Epithelial cell of proximal tubule (primary cell): ENCODE results near the gene RTN4RL1. TPM values are rescaled to one million over a fixed set of nuclear protein-coding genes. Genes with fewer than 3 reads are reported as not detected.

Experiments
- DNase-seq: peaks from one replicate; pipeline ENCODE4 v3.0.0-alpha.2; 2011; ENCODE audit warnings: low read depth
- H3K4me3 ChIP-seq: 2 replicates; pipeline ENCODE4 v1.5.1; 2011; ENCODE audit warnings: low read depth, mild to moderate bottlenecking, low read length
- total RNA-seq: library from RNA; depleted of rRNA; stranded (reverse); fragments of >200 nt; gene quantifications from 2 replicates; pipeline ENCODE4 v1.2.3, GENCODE V29; 2015
- TF ChIP-seq, protein P1 (sequence below): conservative IDR thresholded peaks from 2 replicates; pipeline ENCODE4 v1.5.1; 2012; ENCODE audit warnings: low read depth, mild to moderate bottlenecking, low read length

The RTN4RL1 gene
- total RNA-seq, 1 donor from 2014 or later = not detected

DNA sequence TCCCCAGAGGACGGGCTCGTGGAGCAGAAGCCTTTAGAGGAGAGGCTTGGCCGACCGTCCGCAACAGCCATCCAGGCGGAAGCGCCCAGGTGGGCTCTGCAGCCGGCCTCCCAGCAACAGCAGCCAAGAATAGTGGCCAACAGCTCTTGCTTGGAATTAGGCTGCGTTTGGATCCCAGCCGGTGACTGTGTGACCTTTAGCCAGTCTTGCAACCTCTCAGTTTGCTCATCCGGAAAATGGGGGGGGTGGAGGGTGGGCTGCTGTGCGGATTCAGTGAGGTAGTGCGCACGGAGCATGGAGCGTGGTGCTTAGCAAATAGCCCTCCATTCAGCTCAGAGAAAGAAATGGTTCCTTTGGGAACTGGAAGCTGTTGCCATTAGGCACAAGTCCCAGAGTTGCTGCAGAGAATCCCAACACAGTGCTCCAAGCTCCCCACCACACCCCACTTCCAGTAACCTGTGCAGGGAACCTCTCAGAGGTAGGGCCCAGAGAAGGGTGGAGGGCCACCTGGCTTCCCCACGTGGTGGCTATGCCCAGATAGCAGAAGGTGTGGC lies 46.7 kb downstream of the RTN4RL1 start:
- H3K4me3 ChIP-seq = no peak overlapping the region
- TF ChIP-seq, protein P1, sequence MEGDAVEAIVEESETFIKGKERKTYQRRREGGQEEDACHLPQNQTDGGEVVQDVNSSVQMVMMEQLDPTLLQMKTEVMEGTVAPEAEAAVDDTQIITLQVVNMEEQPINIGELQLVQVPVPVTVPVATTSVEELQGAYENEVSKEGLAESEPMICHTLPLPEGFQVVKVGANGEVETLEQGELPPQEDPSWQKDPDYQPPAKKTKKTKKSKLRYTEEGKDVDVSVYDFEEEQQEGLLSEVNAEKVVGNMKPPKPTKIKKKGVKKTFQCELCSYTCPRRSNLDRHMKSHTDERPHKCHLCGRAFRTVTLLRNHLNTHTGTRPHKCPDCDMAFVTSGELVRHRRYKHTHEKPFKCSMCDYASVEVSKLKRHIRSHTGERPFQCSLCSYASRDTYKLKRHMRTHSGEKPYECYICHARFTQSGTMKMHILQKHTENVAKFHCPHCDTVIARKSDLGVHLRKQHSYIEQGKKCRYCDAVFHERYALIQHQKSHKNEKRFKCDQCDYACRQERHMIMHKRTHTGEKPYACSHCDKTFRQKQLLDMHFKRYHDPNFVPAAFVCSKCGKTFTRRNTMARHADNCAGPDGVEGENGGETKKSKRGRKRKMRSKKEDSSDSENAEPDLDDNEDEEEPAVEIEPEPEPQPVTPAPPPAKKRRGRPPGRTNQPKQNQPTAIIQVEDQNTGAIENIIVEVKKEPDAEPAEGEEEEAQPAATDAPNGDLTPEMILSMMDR = no peak
- DNase-seq = no peak

DNA sequence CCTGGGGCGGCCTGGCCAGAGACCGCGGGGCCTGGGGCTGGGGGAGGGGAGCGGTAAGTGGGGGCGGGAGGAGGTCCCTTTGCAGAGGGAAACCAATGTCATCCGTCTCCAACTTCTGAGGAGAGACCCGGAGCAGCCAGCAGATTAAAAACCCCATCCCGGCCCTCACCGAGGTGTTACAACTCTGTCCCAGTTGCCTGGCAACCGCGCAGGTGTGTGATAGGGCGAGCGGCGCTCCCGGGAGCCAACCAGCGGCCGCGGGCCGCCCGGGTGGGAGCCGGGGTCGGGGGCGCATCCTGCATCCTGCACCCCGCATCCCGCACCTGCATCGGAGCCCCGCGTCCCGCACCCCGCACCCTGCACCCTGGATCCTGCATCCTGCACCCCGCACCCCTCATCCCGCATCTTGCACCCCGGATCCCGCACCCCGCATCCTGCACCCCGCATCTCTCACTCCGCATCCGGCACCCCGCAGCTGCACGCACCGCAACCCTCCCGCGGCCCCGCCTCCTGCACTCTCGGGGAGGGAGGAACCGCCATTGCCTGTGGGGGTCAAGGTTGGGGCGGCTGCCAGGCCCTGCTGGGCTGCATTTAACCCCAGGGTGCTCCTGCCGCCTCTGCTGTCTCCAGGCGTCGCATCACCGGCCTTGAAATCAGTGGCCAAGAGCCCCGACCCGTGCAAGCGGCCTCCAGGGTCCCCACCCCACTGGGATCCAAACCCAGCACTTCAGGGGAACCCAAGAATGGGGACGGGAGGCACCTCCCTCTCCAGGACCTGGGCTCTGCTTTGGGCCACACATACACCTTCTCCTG lies 47.3 kb downstream of the RTN4RL1 start:
- TF ChIP-seq, protein P1 = no peak
- H3K4me3 ChIP-seq = no peak overlapping the region
- DNase-seq = no peak

DNA sequence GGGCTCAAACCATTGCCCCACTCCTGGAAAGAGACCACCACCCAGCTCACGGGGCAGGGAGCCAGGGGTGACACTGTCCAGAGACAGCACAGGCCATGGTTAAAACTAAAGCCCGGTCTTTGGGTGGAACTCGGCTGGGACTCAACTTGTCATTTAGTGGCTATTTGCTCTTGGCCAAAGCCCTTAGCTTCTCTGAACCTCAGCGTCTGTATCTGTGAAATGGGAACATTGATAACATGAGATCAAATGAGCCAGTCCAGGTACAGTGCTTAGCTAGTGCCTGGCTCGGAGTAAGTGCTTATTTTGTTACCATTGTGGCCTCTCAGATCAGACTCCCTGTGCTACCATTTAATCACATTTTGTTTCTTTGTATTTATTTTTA lies 48.5 kb downstream of the RTN4RL1 start:
- H3K4me3 ChIP-seq = no peak overlapping the region
- DNase-seq = no peak
- TF ChIP-seq, protein P1 = no peak

DNA sequence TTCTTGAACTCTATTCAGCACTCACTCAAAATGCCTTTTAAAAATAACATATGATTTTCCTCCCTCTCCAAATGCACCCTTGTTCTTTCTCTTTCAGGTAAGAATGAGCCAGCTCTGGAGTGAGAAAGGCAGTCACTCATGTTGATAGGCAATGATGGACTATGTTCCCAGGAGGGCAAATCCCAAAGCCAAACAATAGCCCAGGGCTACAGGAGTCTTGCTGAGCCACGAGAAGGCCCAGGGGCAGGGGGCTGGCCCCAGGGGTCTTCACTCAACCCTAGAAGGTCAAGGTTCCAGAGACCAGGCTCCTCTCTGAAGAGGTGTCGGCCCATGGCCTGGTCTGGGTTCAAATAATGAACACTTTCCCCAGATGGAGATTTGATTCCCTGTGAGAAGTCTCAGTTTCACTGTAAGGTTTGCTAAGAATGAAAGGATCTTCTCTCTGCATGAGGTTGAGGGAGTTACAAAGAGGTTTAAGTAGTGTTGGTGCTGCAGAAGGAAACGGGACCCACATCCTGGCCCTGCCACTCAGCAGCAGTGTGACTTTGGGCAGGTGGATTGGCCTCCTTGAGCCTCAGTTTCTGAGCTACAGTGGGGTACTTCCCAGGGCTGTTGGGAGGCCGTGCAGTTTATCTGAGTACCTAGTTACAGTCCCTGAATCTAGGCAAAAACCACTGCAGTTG lies 49.0 kb downstream of the RTN4RL1 start:
- no peak for DNase-seq
- TF ChIP-seq, protein P1 = no peak
- H3K4me3 ChIP-seq = no peak overlapping the region

DNA sequence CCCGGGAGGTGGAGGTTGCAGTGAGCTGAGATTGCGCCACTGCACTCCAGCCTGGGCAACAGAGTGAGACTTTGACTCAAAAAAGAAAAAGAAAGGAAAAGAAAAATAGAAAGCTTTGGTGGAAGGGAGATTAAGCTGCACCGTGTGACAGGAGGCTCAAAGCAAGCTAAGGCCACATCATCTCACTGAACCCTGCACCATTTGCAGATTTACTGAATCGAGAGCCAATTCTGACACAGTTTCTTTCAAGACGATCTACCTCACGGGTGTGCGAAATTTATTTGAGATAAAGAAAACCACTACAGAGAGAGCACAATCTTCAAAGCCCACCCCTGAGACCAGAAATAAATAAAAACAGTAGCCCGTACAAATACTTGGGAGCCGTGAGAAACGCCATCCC lies 49.6 kb downstream of the RTN4RL1 start:
- no peak overlapping the region for H3K4me3 ChIP-seq
- no peak for DNase-seq
- TF ChIP-seq, protein P1 = no peak

DNA sequence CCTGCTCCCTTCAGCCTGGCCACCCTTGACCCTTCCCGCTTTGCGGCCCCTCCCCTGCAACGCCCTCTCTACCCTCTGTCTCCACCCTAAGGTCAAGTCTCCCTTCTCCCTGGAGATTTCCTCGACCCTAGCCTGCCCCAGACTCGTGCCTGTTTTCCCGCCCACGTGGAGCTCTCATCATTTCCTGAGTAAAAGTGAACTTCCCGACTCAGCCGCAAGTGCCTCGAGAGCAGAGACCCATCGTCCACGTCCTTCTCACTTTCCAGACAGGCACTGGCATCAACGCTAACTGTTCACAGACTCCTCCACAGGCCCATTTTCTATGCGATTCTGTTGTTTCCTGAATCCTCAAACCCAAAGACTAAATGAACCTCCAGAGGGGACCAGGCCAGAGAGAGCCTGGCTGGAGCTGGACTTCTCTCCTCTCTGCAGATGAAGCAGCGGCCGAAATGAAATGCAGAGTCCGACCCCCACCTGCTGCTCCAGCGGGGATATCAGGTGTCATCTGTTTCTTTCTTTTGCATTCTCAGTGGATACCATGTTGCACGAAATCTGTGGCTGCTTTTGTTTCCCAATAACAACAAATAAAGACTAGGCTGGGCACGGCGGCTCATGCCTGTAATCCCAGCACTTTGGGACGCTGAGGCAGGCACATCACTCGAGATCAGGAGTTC lies 52.5 kb downstream of the RTN4RL1 start:
- no peak for DNase-seq

More for the DNA sequence above, 52.5 kb downstream of the RTN4RL1 start:
- H3K4me3 ChIP-seq = no peak overlapping the region
- TF ChIP-seq, protein P1 = no peak
